Calu3 (cell line): ENCODE data around the gene SCAPER. TPM values are rescaled to one million over a fixed set of nuclear protein-coding genes. Genes with fewer than 3 reads are reported as not detected.

ENCODE experiments used
- BruUV-seq: library from RNA; stranded (reverse); fragments of 400-500 nt; replicated peaks from 2 replicates; lab custom pipeline; 2021; lab: Mats Ljungman, UMichigan
- CTCF ChIA-PET: fragments of 300-600 bp; sonication (Branson Sonifier 250); formaldehyde crosslinking; loops from one replicate; lab custom pipeline; 2022; ENCODE audit warnings: antibody characterized with exemption; lab: Charles Lee
- DNase-seq: peaks from one replicate; pipeline ENCODE4 v3.0.0; 2022
- H3K27ac Mint-ChIP-seq: one replicate; pipeline ENCODE4 v1.8.0; 2022; ENCODE audit warnings: mixed read lengths; ENCODE audit not compliant: unreplicated experiment
- H3K27me3 Mint-ChIP-seq: one replicate; pipeline ENCODE4 v1.8.0; 2022; ENCODE audit warnings: mixed read lengths; ENCODE audit not compliant: unreplicated experiment
- H3K36me3 Mint-ChIP-seq: one replicate; pipeline ENCODE4 v1.8.0; 2022; ENCODE audit warnings: mild to moderate bottlenecking, moderate library complexity, mixed read lengths; ENCODE audit not compliant: insufficient read depth, unreplicated experiment
- H3K4me1 Mint-ChIP-seq: one replicate; pipeline ENCODE4 v1.8.0; 2022; ENCODE audit warnings: mild to moderate bottlenecking, low read depth, mixed read lengths; ENCODE audit not compliant: unreplicated experiment
- H3K4me3 Mint-ChIP-seq: one replicate; pipeline ENCODE4 v1.8.0; 2022; ENCODE audit warnings: mild to moderate bottlenecking, low read depth, moderate library complexity, mixed read lengths; ENCODE audit not compliant: unreplicated experiment
- H3K9me3 Mint-ChIP-seq: one replicate; pipeline ENCODE4 v1.8.0; 2022; ENCODE audit warnings: low read depth, mixed read lengths; ENCODE audit not compliant: unreplicated experiment
- CTCF ChIP-seq: fragments of 200-600 bp; IDR thresholded peaks from one replicate; pipeline ENCODE4 v1.8.0; 2022; ENCODE audit warnings: antibody characterized with exemption; ENCODE audit not compliant: unreplicated experiment
- intact Hi-C: fragments of 100-400 bp; cut with micrococcal nuclease; formaldehyde crosslinking; loops from one replicate; pipeline ENCODE4 v1.10.0; 2022; ENCODE audit not compliant: unreplicated experiment
- total RNA-seq: library from RNA; stranded (reverse); gene quantifications from 2 replicates; pipeline ENCODE4 v1.2.3, GENCODE V29; 2022

SCAPER gene
- total RNA-seq, 1 experiment from 2014 or later = 34.8 TPM

GRCh38 chr15:76939715-76940114 is 34.6 kb upstream of the SCAPER start:
- Mint-ChIP-seq H3K9me3 (no peaks in the 10 kb centered on the region), H3K27me3 (no peaks in the 10 kb centered on the region), H3K4me3 (no peak overlapping the region), H3K36me3 (peaks cover 23% of the 10 kb centered on the region), H3K4me1 (no peaks in the 10 kb centered on the region), H3K27ac (no peak overlapping the region)
- CTCF ChIA-PET = no interaction called here
- no TSS peak for BruUV-seq
- no peak for TF ChIP-seq CTCF
- no peak for DNase-seq
- intact Hi-C loops = no loop called here

GRCh38 chr15:76938752-76939151 is 33.6 kb upstream of the SCAPER start:
- Mint-ChIP-seq H3K27me3 (no peaks in the 10 kb centered on the region), H3K4me1 (no peaks in the 10 kb centered on the region), H3K27ac (no peak overlapping the region), H3K4me3 (no peak overlapping the region), H3K9me3 (no peaks in the 10 kb centered on the region), H3K36me3 (peaks cover 17% of the 10 kb centered on the region)
- intact Hi-C loops = no loop called here
- DNase-seq = no peak
- TF ChIP-seq CTCF = no peak
- no TSS peak for BruUV-seq
- CTCF ChIA-PET = no interaction called here

- no peak for DNase-seq
- CTCF ChIA-PET = no interaction called here
- peaks cover 29% of the 10 kb centered on the region for H3K36me3 Mint-ChIP-seq
These were observed 31.5 kb upstream of the SCAPER start for GRCh38 chr15:76936671-76937070.

GRCh38 chr15:76935620-76936019 is 30.5 kb upstream of the SCAPER start:
- H3K4me1 Mint-ChIP-seq = peaks cover 12% of the 10 kb centered on the region
- TF ChIP-seq CTCF = no peak
- CTCF ChIA-PET = no interaction called here
- no peak overlapping the region for H3K4me3 Mint-ChIP-seq
- DNase-seq = no peak
- no peak overlapping the region for H3K27ac Mint-ChIP-seq
- BruUV-seq = no TSS peak
- H3K9me3 Mint-ChIP-seq = no peaks in the 10 kb centered on the region
- no peaks in the 10 kb centered on the region for H3K27me3 Mint-ChIP-seq
- peaks cover 33% of the 10 kb centered on the region for H3K36me3 Mint-ChIP-seq
- intact Hi-C loops = no loop called here

More at GRCh38 chr15:76936671-76937070, 31.5 kb upstream of the SCAPER start:
- H3K9me3 Mint-ChIP-seq = no peaks in the 10 kb centered on the region
- peaks cover 12% of the 10 kb centered on the region for H3K4me1 Mint-ChIP-seq
- no peak overlapping the region for H3K4me3 Mint-ChIP-seq
- TF ChIP-seq CTCF = no peak
- no peak overlapping the region for H3K27ac Mint-ChIP-seq
- BruUV-seq = no TSS peak
- intact Hi-C loops = no loop called here
- H3K27me3 Mint-ChIP-seq = no peaks in the 10 kb centered on the region
